Smooth muscle cell (in vitro differentiated cells): ENCODE results near the gene THAP4. TPM values are rescaled to one million over a fixed set of nuclear protein-coding genes. Genes with fewer than 3 reads are reported as not detected.

Experiments used
- DNase-seq: peaks from one replicate; lab custom pipeline; 2025; ENCODE audit not compliant: unreplicated experiment; lab: John Stamatoyannopoulos, UW
- H2AFZ ChIP-seq: fragments of 200-600 bp; sonication (generic); 2 replicates; pipeline ENCODE4 v1.6.0; 2016; ENCODE audit warnings: antibody characterized with exemption, low read depth, mild to moderate bottlenecking
- H3F3A ChIP-seq: fragments of 200-600 bp; sonication (generic); 2 replicates; pipeline ENCODE4 v1.6.0; 2017; ENCODE audit warnings: antibody characterized with exemption, low read depth
- H3K27ac ChIP-seq: fragments of 200-600 bp; sonication (generic); 2 replicates; pipeline ENCODE4 v1.5.1; 2016; ENCODE audit warnings: low read depth, mild to moderate bottlenecking
- H3K27me3 ChIP-seq: fragments of 200-600 bp; sonication (generic); 2 replicates; pipeline ENCODE4 v1.6.1; 2016; ENCODE audit warnings: low read depth, mild to moderate bottlenecking
- H3K36me3 ChIP-seq: fragments of 200-600 bp; sonication (generic); 2 replicates; pipeline ENCODE4 v1.5.1; 2016; ENCODE audit warnings: low read depth
- H3K4me1 ChIP-seq: fragments of 200-600 bp; sonication (generic); 2 replicates; pipeline ENCODE4 v1.5.1; 2016; ENCODE audit warnings: low read depth
- H3K4me2 ChIP-seq: fragments of 200-600 bp; sonication (generic); 2 replicates; pipeline ENCODE4 v1.6.0; 2016; ENCODE audit warnings: mild to moderate bottlenecking
- H3K4me3 ChIP-seq: fragments of 200-600 bp; sonication (generic); 2 replicates; pipeline ENCODE4 v1.5.1; 2016; ENCODE audit warnings: mild to moderate bottlenecking
- H3K79me2 ChIP-seq: fragments of 200-600 bp; sonication (generic); 2 replicates; pipeline ENCODE4 v1.6.0; 2016; ENCODE audit warnings: low read depth, mild to moderate bottlenecking
- H3K9ac ChIP-seq: fragments of 200-600 bp; sonication (generic); 2 replicates; pipeline ENCODE4 v1.6.0; 2016; ENCODE audit warnings: low read depth
- H3K9me3 ChIP-seq: fragments of 200-600 bp; sonication (generic); replicated peaks from 2 replicates; pipeline ENCODE4 v1.5.1; 2016; ENCODE audit warnings: low read depth
- H4K20me1 ChIP-seq: fragments of 200-600 bp; sonication (generic); 2 replicates; pipeline ENCODE4 v1.6.0; 2016; ENCODE audit warnings: low read depth
- CTCF ChIP-seq: fragments of 200-600 bp; sonication (generic); IDR thresholded peaks from 2 replicates; pipeline ENCODE4 v1.5.1; 2017; ENCODE audit warnings: borderline replicate concordance, mild to moderate bottlenecking, antibody characterized with exemption; ENCODE audit not compliant: insufficient read depth, poor library complexity, severe bottlenecking
- WGBS: methylation state at CpG from one replicate; pipeline ENCODE4 v1.1.7; 2016; ENCODE audit warnings: low lambda C conversion rate; 5-methylcytosine and 5-hydroxymethylcytosine counted together
- polyA plus RNA-seq: library from polyadenylated mRNA; unstranded; fragments of >200 nt; fragmentation: Nextera tagmentation; extraction: Ambion mirVana; gene quantifications from 2 replicates; pipeline ENCODE4 v1.2.1, GENCODE V29; 2016
- total RNA-seq: library from RNA; depleted of rRNA; stranded (reverse); fragments of >200 nt; gene quantifications from 2 replicates; pipeline ENCODE4 v1.2.3, GENCODE V29; 2014

THAP4 gene
- total and polyA plus RNA-seq, 2 experiments from 2014 or later, result 23.1 to 38.8 TPM

- H3K9ac ChIP-seq, result no peak overlapping the region
- no peak overlapping the region for H2AFZ ChIP-seq
- 95% methylated on average over 17 of the region's 17 CpGs for WGBS
- H3K27ac ChIP-seq, result no peak overlapping the region
- H3K79me2 ChIP-seq, result peaks cover 84% of the 10 kb centered on the region
- no peak overlapping the region for H3K4me3 ChIP-seq
- H3F3A ChIP-seq, result peaks cover 4% of the 10 kb centered on the region
- H3K27me3 ChIP-seq, result no peaks in the 10 kb centered on the region
- TF ChIP-seq CTCF, result no peak
- H4K20me1 ChIP-seq, result peaks cover 65% of the 10 kb centered on the region
- peaks cover 11% of the 10 kb centered on the region for H3K4me1 ChIP-seq
- no peak for DNase-seq
- no peaks in the 10 kb centered on the region for H3K9me3 ChIP-seq
- no peak overlapping the region for H3K4me2 ChIP-seq
- H3K36me3 ChIP-seq, result no peaks in the 10 kb centered on the region
Observed at GRCh38 chr2:241633561-241633960, 3.4 kb downstream of the THAP4 start.

- peaks cover 84% of the 10 kb centered on the region for H3K79me2 ChIP-seq
- no peaks in the 10 kb centered on the region for H3K9me3 ChIP-seq
- H3K4me2 ChIP-seq, result no peak overlapping the region
- no peak overlapping the region for H2AFZ ChIP-seq
- no peak overlapping the region for H3K4me3 ChIP-seq
- H3K9ac ChIP-seq, result no peak overlapping the region
- H3K27me3 ChIP-seq, result no peaks in the 10 kb centered on the region
- H3K4me1 ChIP-seq, result peaks cover 7% of the 10 kb centered on the region
- H4K20me1 ChIP-seq, result peaks cover 67% of the 10 kb centered on the region
- H3K27ac ChIP-seq, result no peak overlapping the region
- no peak for TF ChIP-seq CTCF
- peaks cover 4% of the 10 kb centered on the region for H3F3A ChIP-seq
- WGBS, result 96% methylated on average over 39 of the region's 39 CpGs
- H3K36me3 ChIP-seq, result no peaks in the 10 kb centered on the region
- DNase-seq, result no peak
Observed at GRCh38 chr2:241632478-241633325, 4.3 kb downstream of the THAP4 start.

- no peaks in the 10 kb centered on the region for H3K27me3 ChIP-seq
- no peak overlapping the region for H2AFZ ChIP-seq
- no peak overlapping the region for H3K27ac ChIP-seq
- DNase-seq, result no peak
- peaks cover 87% of the 10 kb centered on the region for H3K79me2 ChIP-seq
- WGBS, result 86% methylated on average over 11 of the region's 11 CpGs
- peaks cover 80% of the 10 kb centered on the region for H4K20me1 ChIP-seq
- no peaks in the 10 kb centered on the region for H3K4me1 ChIP-seq
- no peaks in the 10 kb centered on the region for H3K36me3 ChIP-seq
- no peak overlapping the region for H3K9ac ChIP-seq
- no peaks in the 10 kb centered on the region for H3F3A ChIP-seq
- H3K4me2 ChIP-seq, result no peak overlapping the region
- no peak for TF ChIP-seq CTCF
- no peaks in the 10 kb centered on the region for H3K9me3 ChIP-seq
- H3K4me3 ChIP-seq, result no peak overlapping the region
Observed at GRCh38 chr2:241629762-241630435, 7.1 kb downstream of the THAP4 start.
